Left ventricle myocardium inferior (tissue), 1 donor: ENCODE measurements around the gene MEGF8. TPM values are rescaled to one million over a fixed set of nuclear protein-coding genes. Genes with fewer than 3 reads are reported as not detected.

Experiments used
- DNase-seq: peaks from one replicate; pipeline ENCODE4 v3.0.0-alpha.2; 2020
- H3K27ac ChIP-seq: fragments of 200-600 bp; replicated peaks from 2 replicates; pipeline ENCODE4 v1.8.0; 2021
- H3K27me3 ChIP-seq: fragments of 200-600 bp; 2 replicates; pipeline ENCODE4 v1.8.0; 2021; ENCODE audit warnings: low read depth
- H3K36me3 ChIP-seq: fragments of 200-600 bp; 2 replicates; pipeline ENCODE4 v1.8.0; 2021
- H3K4me1 ChIP-seq: fragments of 200-600 bp; 2 replicates; pipeline ENCODE4 v1.8.0; 2021
- H3K4me3 ChIP-seq: fragments of 200-600 bp; 2 replicates; pipeline ENCODE4 v1.8.0; 2021; ENCODE audit warnings: mild to moderate bottlenecking, moderate library complexity
- H3K9me3 ChIP-seq: fragments of 200-600 bp; replicated peaks from 2 replicates; pipeline ENCODE4 v1.8.0; 2021
- intact Hi-C: fragments of 100-400 bp; cut with micrococcal nuclease; formaldehyde crosslinking; loops from one replicate; pipeline ENCODE4 v1.11.0; 2022
- total RNA-seq: library from RNA; stranded (reverse); fragmentation: NEBNext Ultra II Directional; extraction: Animal tissue kit (Norgen Biotek cat#: 25700); gene quantifications from one replicate; pipeline ENCODE4 v1.2.1, GENCODE V29; 2021
- TF ChIP-seq, protein P1 (sequence below): fragments of 200-600 bp; IDR thresholded peaks from 2 replicates; pipeline ENCODE4 v1.8.0; 2021; ENCODE audit warnings: antibody characterized with exemption, mild to moderate bottlenecking, borderline replicate concordance
- donor health status: DM: no; HTN: yes; CAD: no; lungs with severe emphysema.

MEGF8 gene
- total RNA-seq, 1 donor from 2014 or later, result 34.3 TPM

DNA sequence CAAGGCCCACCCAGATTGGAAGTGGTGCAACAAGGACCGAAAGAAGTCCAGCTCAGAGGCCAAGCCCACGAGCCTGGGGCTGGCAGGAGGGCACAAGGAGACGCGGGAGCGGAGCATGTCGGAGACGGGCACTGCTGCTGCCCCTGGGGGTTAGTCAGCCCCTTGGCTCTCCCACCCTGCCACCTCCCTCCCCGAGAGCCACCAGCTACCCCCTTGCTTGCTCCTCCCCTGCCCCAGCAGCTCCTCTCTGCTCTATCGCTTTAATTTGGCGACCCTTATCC is 37.7 kb upstream of the MEGF8 start:
- Histone ChIP-seq H3K4me1 (peaks cover 34% of the 10 kb centered on the region), H3K9me3 (no peaks in the 10 kb centered on the region), H3K27ac (no peak overlapping the region), H3K4me3 (no peak overlapping the region), H3K27me3 (no peaks in the 10 kb centered on the region), H3K36me3 (peaks cover 60% of the 10 kb centered on the region)
- intact Hi-C loops, result loop anchor here (5.0 kb wide), 1 partner anchor 35 kb away; no protein-coding TSS in a partner anchor
- DNase-seq, result no peak
- TF ChIP-seq, protein P1, sequence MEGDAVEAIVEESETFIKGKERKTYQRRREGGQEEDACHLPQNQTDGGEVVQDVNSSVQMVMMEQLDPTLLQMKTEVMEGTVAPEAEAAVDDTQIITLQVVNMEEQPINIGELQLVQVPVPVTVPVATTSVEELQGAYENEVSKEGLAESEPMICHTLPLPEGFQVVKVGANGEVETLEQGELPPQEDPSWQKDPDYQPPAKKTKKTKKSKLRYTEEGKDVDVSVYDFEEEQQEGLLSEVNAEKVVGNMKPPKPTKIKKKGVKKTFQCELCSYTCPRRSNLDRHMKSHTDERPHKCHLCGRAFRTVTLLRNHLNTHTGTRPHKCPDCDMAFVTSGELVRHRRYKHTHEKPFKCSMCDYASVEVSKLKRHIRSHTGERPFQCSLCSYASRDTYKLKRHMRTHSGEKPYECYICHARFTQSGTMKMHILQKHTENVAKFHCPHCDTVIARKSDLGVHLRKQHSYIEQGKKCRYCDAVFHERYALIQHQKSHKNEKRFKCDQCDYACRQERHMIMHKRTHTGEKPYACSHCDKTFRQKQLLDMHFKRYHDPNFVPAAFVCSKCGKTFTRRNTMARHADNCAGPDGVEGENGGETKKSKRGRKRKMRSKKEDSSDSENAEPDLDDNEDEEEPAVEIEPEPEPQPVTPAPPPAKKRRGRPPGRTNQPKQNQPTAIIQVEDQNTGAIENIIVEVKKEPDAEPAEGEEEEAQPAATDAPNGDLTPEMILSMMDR, result no peak

DNA sequence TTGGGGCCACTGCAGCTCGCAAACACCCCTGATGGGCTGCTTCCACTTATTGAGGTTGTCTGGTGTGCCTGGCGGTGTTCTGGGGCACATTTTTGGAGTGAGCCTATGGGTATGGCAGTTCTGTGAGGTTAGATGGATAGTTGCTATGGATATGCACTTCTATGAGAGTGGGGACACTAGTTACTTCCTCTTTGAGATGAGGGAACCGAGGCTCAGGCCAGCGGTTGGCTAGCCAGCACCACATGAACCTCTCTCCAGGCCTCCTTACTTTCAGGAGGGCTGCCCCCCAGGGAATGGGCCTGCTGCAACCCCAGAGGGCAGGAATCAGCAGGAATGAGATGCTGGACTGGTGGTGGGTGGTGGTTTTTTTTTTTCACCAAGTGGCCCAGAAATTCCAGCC is 37.0 kb upstream of the MEGF8 start:
- no peaks in the 10 kb centered on the region for H3K27me3 ChIP-seq
- intact Hi-C loops, result loop anchor here (5.0 kb wide), 1 partner anchor 36 kb away; no protein-coding TSS in a partner anchor
- no peak overlapping the region for H3K4me3 ChIP-seq
- no peak for DNase-seq
- H3K27ac ChIP-seq, result no peak overlapping the region
- peaks cover 66% of the 10 kb centered on the region for H3K36me3 ChIP-seq
- no peaks in the 10 kb centered on the region for H3K9me3 ChIP-seq
- H3K4me1 ChIP-seq, result peaks cover 28% of the 10 kb centered on the region
- TF ChIP-seq, protein P1, result no peak

DNA sequence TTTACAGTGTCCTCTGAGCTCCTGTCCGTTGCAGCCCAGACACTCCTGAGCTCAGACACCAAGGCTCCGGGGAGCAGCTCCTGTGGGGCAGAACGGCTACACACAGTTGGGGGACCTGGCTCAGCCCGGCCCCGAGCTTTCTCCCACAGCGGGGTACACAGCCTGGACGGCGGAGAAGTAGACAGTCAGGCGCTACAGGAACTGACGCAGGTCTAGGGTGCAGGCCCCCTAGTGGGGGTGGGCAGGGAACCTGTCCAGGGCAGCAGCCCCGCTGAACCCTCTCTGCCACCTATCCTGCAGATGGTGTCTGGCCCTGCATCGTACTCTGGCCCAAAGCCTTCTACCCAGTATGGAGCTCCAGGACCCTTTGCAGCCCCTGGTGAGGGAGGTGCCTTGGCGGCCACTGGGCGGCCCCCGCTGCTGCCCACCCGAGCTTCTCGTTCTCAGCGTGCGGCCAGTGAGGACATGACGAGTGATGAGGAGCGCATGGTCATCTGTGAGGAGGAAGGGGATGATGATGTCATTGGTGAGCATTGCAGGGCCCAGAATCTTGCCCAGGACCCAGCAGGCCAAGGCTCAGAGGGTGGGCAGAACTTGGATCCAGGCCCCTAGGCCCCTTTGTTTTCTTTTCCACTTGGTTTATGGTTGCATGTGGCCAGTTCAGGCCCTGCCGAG is 36.4 kb upstream of the MEGF8 start:
- Histone ChIP-seq H3K27me3 (no peaks in the 10 kb centered on the region), H3K27ac (no peak overlapping the region), H3K4me3 (no peak overlapping the region), H3K36me3 (peaks cover 72% of the 10 kb centered on the region), H3K4me1 (peaks cover 26% of the 10 kb centered on the region), H3K9me3 (no peaks in the 10 kb centered on the region)
- intact Hi-C loops, result loop anchor here (5.0 kb wide), 1 partner anchor 37 kb away; no protein-coding TSS in a partner anchor
- TF ChIP-seq, protein P1, result no peak
- no peak for DNase-seq

DNA sequence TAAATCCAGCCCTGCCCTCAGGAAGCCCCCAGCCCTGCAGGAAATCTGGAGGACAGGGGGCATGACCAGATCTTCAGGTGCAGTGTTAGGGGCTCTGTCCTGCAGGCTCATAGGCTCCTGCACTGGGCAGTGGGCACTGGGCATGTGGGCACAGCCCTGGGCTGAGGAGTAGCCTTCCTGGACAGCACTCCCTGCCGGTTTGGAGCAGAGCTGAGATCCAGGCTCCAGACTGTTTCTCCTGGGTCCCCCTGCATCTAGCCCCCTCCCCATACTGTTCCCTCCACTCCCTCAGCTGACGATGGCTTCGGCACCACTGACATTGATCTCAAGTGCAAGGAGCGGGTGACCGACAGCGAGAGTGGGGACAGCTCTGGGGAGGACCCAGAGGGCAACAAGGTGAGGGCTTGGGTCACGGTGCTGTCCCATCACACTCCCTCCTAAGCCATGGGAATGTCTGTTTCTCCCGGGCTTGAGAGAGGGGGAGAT is 35.8 kb upstream of the MEGF8 start:
- H3K27me3 ChIP-seq, result no peaks in the 10 kb centered on the region
- H3K36me3 ChIP-seq, result peaks cover 78% of the 10 kb centered on the region
- H3K4me1 ChIP-seq, result peaks cover 25% of the 10 kb centered on the region
- H3K27ac ChIP-seq, result no peak overlapping the region
- no peaks in the 10 kb centered on the region for H3K9me3 ChIP-seq
- TF ChIP-seq, protein P1, result no peak
- DNase-seq, result no peak
- intact Hi-C loops, result loop anchor here (5.0 kb wide), 1 partner anchor 37 kb away; no protein-coding TSS in a partner anchor
- no peak overlapping the region for H3K4me3 ChIP-seq

DNA sequence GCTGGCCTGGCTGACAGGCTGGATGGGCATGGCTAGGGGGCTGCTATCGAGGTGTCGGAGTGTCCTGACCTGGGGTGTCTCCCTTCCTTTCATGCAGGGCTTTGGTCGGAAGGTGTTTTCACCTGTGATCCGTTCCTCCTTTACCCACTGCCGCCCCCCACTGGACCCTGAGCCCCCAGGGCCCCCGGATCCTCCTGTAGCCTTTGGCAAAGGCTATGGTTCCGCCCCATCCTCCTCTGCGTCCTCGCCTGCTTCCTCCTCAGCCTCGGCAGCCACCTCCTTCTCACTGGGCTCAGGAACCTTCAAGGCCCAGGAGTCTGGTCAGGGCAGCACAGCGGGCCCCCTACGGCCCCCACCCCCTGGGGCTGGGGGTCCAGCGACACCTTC is 35.3 kb upstream of the MEGF8 start:
- Histone ChIP-seq H3K4me3 (no peak overlapping the region), H3K4me1 (peaks cover 20% of the 10 kb centered on the region), H3K27ac (no peak overlapping the region), H3K27me3 (no peaks in the 10 kb centered on the region), H3K9me3 (no peaks in the 10 kb centered on the region), H3K36me3 (peaks cover 79% of the 10 kb centered on the region)
- intact Hi-C loops, result no loop called here
- TF ChIP-seq, protein P1, result no peak
- DNase-seq, result no peak
